RWPE1 (cell line): ENCODE measurements around the gene CRACR2B.

Experiments used
- CTCF ChIA-PET: fragments of 350-600 bp; sonication (Branson Sonifier 250); formaldehyde crosslinking; extraction: SDS; loops from one replicate; lab custom pipeline; 2021; lab: Yijun Ruan, JAX
- POLR2A ChIA-PET: fragments of 400-600 bp; formaldehyde crosslinking; extraction: SDS; loops from one replicate; lab custom pipeline; 2020; ENCODE audit warnings: antibody characterized with exemption; ENCODE audit not compliant: low non-redundant PET; lab: Yijun Ruan, JAX
- DNase-seq: peaks from one replicate; pipeline ENCODE4 v3.0.0; 2012; ENCODE audit warnings: low spot score
- H3K27ac ChIP-seq: fragments of 450-650 bp; 2 replicates; pipeline ENCODE4 v1.5.1; 2017
- TF ChIP-seq, protein P1 (sequence below): fragments of 450-650 bp; conservative IDR thresholded peaks from 2 replicates; pipeline ENCODE4 v1.5.1; 2017; ENCODE audit warnings: low read depth, mild to moderate bottlenecking

CRACR2B gene

DNA sequence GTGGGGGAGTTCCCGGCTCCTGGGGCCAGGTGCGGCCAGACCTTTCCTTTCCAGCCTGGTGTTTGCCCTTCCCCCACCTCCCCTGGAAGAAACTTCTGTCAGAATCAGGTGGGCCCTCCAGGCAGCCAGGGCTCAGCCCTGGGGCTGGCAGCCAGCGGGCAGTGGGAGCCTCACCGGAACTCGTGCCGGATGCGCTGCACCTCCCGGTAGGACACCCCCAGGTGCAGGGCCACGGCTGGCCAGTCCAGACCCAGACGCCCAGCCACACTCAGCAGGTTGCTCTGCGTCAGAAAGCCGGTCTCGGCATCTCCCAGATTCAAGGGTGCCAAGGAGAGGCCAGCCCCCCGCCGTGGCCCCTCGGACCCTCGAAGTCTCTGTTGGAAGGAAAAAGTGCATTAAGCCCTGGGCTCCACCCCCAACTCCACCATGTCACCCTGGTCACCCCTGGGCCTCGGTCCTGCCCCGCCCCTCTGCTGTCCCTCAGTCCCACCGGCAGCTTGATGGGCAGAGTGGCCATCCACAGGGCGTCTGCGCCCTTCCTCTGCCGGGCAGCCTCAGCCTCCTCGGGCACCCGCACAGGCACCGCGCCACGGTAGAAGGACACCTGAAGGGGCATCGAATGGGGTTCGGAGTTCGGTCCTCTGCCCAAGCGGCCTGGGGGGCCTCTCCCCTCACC lies 27.9 kb upstream of the CRACR2B start:
- TF ChIP-seq, protein P1, sequence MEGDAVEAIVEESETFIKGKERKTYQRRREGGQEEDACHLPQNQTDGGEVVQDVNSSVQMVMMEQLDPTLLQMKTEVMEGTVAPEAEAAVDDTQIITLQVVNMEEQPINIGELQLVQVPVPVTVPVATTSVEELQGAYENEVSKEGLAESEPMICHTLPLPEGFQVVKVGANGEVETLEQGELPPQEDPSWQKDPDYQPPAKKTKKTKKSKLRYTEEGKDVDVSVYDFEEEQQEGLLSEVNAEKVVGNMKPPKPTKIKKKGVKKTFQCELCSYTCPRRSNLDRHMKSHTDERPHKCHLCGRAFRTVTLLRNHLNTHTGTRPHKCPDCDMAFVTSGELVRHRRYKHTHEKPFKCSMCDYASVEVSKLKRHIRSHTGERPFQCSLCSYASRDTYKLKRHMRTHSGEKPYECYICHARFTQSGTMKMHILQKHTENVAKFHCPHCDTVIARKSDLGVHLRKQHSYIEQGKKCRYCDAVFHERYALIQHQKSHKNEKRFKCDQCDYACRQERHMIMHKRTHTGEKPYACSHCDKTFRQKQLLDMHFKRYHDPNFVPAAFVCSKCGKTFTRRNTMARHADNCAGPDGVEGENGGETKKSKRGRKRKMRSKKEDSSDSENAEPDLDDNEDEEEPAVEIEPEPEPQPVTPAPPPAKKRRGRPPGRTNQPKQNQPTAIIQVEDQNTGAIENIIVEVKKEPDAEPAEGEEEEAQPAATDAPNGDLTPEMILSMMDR = no peak

DNA sequence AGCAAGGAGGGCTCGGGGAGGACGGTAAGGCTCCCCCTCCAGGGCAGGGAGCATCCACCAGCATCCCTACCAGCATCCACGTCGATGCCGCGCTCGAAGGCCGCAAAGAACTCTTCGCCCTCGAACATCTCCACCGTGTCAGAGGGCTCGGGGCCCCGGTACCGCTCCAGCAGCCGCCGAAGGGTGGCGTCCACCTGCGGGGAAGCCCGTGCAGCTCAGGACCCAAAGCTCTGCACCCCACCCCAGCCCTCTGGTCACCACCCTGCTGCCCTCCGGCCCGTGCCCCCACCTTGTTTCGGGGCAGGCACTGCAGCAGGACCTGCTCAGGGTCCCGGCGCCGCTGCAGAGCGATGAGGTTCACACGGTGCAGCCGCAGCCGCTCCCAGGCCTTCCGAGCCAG lies 27.2 kb upstream of the CRACR2B start:
- no peak overlapping the region for H3K27ac ChIP-seq
- TF ChIP-seq, protein P1 = no peak
- no peak for DNase-seq
- CTCF ChIA-PET = no interaction called here
- POLR2A ChIA-PET = no interaction called here

More for the DNA sequence above, 27.9 kb upstream of the CRACR2B start:
- no peak for DNase-seq
- ChIA-PET POLR2A (no interaction called here), CTCF (interaction anchor here (0.6 kb wide), 1 partner anchor 132 kb away, joined by 3 read pairs; no protein-coding TSS in a partner anchor)
- peak overlapping the region; percentile 96 for H3K27ac ChIP-seq

DNA sequence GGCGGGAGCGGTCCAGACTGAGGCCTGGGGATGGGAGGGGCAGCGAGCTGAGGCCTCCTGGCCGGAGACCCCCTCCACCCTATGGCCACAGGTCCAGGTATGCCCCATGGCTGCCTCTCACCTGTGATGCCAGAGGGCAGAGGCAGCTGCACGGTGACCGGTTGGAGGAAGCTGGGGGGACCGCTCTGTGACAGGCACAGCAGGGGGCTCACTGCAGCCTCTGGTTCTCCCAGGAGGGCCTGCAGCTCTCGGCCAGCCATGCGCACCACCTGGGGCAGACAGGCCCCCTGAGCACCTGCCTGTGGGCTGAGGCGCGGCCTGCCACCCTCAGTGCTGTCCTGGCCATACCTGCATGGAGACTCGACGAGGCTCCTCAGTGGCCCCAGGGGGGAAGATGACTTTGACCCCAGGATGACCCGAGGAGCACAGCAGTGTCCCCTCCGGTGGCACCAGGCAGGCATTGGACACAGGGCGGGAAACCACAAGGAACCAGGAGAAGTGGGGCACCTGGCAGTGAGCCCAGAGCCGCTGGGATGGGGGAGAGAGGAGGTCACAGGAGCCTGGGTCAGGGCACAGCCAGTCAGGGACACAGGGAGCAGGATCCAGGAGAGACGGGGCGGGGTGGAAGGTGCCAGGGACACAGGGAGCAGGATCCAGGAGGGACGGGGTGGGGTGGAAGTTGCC lies 26.5 kb upstream of the CRACR2B start:
- CTCF ChIA-PET = no interaction called here
- TF ChIP-seq, protein P1 = no peak
- no peak overlapping the region for H3K27ac ChIP-seq
- DNase-seq = no peak
- POLR2A ChIA-PET = no interaction called here

DNA sequence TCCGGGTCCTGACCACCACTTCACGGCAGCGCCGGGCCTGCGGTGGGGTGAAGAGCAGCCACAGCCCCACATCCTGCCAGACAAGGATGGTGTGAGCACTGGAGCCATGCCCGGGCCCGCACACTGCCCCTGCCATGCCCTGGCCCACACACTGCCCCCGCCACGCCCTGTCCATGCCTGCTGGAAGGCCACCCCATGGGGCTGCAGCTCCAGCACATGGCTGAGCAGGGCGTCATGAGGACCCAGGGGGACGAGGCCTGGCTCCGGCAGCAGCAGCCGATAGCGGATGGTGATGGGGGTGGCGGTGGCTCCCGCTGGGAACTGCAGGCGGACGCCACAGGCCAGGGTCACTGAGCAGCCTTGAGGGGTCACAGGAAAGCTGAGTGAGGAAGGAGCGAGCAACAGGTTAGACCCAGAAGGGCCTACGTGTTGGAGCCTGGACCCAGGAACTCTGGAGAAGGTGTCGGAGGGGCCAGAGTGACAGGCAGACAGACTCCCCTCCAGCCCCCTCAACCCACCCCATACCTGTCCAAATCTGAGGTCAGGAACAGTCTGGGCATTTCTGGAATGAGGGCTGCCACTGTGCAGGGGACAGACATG lies 25.6 kb upstream of the CRACR2B start:
- peak overlapping the region; percentile 97 for H3K27ac ChIP-seq
- ChIA-PET POLR2A (no interaction called here), CTCF (no interaction called here)
- DNase-seq = no peak
- TF ChIP-seq, protein P1 = no peak

DNA sequence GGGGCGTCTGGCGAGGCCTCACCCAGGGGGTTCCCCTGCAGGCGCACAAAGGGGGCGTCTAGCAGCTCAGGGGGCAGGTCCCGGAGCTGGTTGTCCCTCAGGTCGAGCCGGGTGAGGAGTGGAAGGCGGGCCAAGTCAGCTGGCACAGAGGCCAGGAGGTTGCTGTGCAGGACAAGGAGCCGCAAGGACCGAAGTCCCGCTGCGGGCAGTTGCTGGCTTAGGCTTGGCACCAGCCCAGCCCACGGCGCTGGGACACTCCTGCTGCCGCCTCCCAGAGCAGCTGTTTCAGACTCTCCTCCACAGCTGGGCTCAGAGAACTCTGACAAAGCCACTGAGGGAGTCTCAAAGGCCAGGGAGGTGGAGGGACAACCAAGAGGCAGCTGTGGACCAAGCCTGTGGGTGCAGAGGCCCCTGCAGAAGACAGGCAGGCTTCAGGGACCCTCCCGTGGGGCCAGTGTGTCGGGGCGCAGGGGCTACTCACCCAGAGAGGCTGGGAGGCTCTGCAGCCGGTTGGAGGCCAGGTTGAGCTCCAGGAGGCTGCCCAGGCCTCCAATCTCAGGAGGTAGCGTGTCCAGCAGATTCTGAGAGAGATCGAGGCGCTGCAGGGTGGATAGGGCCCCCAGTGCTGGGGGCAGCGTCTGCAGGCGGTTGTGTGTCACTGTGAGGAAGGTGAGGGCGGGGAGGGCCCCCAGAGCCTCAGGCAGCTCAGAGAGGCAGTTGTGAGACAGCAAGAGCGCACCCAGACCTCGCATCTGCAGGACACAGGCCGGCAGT lies 24.8 kb upstream of the CRACR2B start:
- TF ChIP-seq, protein P1 = no peak
- H3K27ac ChIP-seq = peak overlapping the region; percentile 97
- ChIA-PET CTCF (interaction anchor here (0.7 kb wide), 1 partner anchor 57 kb away, joined by 3 read pairs; no protein-coding TSS in a partner anchor), POLR2A (no interaction called here)
- no peak for DNase-seq

DNA sequence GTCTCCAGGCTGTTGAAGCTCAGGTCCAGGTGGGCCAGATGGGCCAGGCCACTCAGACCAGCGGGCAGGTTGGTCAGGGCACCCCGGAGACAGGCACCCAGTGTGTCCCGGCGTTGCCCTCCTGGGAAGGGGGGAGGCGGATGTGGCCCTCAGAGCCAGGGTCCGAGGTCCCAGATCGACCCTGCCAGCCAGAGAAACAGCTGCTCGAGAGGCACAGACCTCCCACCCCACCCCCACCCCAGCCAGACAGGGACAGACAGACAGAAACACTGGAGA lies 24.3 kb upstream of the CRACR2B start:
- ChIA-PET CTCF (interaction anchor here (0.7 kb wide), 1 partner anchor 57 kb away, joined by 3 read pairs; no protein-coding TSS in a partner anchor), POLR2A (no interaction called here)
- peak overlapping the region; percentile 97 for H3K27ac ChIP-seq
- TF ChIP-seq, protein P1 = no peak
- no peak for DNase-seq
